Stimulated activated CD8-positive, alpha-beta memory T cell treated with anti-CD3 and anti-CD28 coated beads, Interleukin-12 subunit alpha, Interleukin-12 subunit beta, amount 100 ng/mL, for 1 hour (primary cell): ENCODE results near the gene NEURL2.
"Not testable (repeated sequence)": the region's sequence is repeated elsewhere in the genome, so short reads cannot be mapped to it uniquely, and the experiment has no call there.

Experiments
- DNase-seq: peaks from one replicate; pipeline ENCODE4 v3.0.0-alpha.2; 2020; ENCODE audit warnings: low read depth

The NEURL2 gene

DNA sequence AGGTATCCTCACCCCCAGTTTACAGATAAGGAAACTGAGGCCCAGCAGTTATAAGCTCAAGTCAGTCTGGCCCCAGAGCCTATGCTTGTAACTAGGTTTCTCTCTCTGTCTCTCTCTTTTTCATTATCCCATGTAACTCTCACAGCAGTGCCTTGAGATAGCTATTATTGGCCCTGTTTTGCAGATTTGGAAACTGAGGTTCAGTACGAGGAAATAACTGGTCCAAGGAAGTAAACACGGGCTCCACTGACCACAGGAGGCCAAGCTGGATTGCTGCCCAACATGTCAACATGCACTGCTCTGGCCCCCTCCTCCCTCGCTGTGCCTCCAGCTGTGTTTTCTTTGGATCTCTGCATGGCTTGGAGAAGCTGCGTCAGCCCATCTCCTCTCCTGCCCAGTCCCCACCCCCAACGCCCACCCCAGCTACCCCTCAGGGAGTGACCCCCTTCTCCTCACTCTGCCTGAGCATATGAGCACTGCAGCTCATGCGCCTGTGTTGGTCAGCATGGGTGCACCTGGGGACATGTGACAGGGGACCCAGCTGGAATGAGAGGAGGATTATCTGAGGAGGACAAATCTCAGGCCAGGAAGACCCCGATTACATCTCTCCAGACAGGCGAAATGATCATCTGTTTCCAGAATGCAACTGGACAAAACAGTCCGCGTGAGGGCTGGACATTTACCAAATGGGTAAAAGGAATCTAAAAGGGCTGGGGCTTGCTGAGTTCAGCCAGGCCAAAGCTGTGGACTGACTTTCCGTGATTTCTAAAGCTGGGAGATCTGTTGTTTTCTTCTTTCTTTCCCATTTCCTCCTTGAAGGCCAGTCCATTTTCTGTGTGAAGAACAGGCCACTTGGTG, 28.8 kb upstream of the NEURL2 start:
- DNase-seq = no peak

DNA sequence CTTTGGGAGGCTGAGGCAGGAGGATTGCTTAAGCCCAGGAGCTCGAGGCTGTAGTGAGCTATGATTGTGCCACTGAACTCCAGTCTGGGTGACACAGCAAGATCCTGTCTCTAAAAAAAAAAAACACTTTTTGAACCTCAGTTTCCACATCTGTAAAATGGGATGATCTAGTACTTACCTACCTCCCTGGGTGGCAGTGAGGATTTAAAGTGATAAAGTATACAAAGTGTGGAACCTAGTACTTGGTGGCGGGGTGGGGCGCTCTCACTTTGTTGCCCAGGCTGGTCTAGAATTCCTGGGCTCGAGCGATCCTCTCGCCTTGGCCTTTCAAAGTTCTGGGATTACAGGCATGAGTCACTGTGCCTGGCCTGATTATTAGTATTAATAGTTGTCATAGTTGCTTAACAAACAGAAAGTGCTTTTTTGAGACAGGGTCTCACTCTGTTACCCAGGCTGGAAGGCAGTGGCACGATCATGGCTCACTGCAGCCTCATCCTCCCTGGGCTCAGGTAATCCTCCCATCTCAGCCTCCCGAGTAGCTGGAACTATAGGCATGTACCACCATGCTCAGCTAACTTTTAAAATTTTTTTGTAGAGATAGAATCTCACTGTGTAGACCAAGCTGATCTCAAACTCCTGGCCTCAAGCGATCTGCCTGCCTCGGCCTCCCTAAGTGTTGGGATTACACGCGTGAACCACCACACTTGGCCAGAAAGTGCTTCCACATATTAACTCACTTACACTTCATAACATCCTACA, 27.9 kb upstream of the NEURL2 start:
- DNase-seq = no peak

DNA sequence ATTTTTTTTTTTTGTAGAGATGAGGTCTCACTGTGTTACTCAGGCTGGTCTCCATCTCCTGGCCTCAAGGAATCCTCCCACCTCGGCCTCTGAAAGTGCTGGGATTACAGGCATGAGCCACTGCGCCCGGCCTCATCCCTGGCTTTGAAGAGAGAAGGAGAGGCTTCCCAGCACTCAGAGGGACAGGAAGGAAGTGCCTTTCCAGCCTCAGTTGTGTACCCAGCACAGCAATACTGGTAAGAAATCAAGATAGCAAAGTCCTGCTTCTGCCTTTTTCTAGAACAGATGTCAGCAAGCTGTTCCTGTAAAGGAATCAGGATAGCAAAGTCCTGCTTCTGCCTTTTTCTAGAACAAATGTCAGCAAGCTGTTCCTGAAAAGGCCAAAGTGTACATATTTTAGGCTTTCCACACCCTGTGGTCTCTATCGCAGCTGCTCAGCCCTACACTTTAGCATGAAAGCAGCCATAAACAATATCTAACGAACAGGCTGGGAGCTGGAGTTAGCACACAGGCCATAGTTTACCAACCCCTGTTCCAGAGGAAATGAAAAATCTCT, 27.3 kb upstream of the NEURL2 start:
- no peak for DNase-seq

DNA sequence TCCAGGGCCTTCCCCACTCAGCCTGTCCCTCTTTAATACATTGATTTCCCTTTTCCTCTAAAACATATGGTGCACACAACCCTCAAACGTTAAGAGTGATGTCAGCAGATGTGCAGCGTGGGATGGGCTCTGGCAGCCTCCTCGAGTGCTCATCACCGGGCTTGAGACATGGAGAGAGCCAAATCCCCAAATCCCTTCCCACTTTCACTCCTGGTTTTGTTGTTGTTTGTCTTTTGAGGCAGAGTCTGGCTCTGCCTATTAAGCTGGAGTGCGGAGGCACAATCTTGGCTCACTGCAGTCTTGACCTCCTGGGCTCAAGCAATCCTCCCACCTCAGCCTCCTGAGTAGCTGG, 26.8 kb upstream of the NEURL2 start:
- no peak for DNase-seq

DNA sequence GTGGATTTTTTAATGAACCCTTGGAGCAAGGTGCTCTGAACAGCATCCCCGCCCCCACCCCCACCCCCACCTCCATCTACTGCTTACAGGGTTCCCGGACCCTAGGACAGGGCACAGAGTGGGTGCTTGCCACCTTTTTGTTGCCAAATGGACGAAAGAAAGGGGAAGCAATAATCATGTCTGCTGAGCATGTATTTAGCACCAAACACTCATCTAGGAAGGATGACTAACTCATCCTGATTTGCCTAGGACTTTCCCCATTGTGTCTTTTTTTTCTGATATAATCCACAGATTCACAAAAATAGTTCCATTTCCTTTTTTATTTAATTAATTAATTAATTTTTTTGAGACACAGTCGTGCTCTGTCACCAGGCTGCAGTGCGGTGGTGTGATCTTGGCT, 22.1 kb upstream of the NEURL2 start:
- no peak for DNase-seq

DNA sequence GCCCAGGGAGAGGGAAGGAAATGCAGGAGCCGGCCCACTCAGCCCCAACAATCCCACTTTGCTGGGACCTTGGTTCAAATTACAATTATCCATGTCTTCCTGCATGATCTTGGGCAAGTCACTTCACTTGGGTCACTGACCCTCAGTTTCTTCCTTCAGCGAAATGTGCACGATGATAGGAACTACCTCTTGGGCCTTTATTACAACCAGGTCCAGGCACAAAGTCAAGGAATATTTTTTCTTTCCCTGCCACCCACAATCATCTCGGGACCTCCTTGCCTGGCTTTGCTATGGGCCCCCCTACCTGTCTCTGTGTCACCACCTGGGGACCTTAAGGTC, 21.3 kb upstream of the NEURL2 start:
- no peak for DNase-seq

DNA sequence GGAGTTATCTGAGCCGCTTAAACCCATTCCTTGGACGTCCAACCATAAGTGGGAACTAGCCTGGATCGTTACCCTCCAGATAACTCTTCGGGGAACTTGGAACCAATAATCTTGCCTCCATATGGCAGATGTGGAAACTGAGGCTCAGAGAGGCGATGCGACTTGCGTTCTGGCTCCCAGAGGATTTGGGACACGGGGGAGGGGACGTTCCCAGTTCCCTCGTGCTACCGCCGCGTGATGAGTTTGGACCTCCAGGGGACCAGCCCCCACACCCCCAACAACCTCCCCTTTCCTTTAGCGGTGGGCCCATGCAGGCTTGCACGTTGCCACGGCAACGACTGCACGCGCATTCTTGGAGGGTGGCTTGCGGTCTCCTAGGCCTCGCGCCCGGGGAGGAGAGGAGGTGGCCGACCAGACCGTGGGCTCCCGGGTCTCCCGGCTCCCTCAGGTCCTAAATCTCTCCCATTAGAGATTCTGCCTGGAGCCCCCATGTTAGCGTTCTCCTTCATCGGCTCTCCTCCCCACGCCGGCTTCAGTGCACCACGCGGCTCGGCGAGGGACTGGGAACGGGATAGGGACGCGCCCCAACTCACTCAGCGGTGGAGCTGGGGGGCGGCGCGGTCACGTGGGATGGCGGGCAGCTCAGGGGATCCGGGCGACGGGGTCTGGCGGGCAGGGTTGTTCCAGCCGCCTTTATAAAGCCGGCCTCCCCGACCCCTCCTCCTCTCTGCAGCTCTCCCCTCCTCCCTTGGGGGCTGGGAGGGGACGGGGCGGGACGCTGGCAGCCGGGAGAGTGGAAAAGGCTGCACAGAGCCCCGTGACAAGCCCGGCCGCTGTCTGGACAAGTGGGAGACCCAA, 20.7 kb upstream of the NEURL2 start, which contains the start of gene PLTP:
TSS of gene PLTP (minus strand) at position 670 of the 858 bp plus-strand sequence. CDS start 703 bp downstream, outside the sequence.
- DNase-seq = no peak

DNA sequence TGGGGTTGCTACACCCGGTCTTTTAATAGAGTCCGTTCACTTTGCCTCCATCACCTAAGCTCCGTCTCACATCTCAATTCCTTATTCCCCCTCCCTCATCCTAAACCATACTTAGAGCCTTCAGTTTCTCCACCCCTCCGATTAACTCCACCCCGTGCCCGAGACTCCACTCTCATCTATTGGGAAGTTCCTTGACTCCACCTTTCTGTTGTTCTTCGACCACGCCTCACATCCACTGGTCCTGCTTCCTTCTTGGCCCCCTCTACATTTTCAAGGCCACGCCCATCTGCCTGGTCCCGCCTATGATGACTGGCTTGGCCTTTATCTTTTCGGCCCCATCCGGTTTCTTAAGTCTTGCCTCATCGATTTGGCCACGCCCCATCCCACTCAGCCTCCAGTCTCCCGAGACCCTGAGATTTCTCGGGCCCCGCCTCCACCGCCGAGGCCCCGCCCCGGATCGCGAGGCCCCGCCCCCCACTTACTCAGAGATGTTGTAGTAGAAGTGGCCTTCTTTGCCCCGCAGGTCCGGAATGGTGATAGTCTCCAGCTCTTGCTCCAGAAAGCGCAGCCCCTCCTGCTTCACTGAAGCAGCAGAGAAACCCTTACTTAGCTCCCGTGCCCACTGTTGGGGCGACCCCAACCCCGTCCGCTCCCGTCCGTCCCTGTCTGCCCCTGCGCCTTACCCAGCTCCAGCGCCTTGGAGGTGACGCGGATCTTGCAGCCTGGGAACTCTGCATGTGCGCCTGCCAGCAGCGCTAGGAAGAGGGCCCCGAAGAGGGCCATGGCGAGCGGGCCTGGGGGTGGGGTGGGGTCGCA, 19.9 kb upstream of the NEURL2 start:
- peak; percentile 79 for DNase-seq

DNA sequence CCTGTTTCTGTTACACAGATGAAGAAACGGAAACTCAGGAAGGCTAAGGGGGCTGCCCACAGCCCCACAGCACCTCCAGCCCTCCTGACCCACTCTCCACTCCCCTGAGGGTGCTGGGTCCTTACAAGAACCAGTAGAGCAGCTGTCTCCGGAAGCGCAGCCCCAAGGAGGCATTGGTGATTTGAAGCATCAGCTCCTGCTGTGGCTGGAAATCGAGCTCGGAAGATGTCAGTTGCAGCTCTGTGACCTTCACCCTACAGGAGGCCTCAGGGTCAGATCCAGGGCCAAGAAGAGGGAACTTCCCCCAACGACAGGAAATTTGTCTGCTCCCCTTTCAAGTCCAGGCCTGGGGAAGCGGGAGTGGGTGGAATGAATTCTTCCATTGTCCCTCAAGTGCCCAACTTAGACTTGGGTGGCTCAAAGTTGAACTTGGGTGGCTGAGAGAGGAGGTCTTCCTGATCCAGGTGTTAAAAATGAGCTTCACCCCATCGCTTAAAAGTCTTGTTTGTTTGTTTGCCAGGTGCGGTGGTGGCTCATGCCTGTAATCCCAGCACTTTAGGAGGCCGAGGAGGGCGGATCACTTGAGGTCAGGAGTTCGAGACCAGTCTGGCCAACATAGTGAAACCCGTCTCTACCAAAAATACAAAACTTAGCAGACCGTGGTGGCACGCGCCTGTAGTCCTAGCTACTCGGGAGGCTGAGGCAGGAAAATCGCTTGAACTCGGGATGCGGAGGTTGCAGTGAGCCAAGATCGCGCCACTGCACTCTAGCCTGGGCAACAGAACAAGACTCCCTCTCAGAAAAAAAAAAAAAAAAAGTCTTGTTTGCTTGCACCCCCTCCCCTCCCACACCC, 19.0 kb upstream of the NEURL2 start:
- DNase-seq = no peak

DNA sequence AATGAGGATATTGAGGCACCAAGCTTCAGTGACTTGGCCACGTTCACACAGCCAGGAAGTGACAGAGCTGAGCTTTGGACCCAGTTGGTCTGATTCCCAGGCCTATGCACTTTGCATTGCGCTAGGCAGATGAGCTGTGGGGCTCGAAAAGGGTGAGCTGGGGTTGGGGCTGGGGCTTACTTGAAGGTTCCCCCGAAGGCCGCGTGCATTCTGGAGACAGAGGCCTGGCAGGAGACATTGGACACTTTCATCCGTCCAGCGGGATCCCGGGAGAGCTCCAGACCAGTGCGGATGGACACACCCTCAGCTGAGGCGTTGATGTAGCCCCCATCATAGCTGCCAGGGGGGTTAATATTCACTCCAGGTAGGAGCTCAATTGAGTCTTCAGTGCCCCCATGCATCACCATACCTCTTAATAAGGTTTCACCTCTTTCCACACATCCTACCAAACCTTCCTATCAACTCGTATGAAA, 18.4 kb upstream of the NEURL2 start:
- no peak for DNase-seq

DNA sequence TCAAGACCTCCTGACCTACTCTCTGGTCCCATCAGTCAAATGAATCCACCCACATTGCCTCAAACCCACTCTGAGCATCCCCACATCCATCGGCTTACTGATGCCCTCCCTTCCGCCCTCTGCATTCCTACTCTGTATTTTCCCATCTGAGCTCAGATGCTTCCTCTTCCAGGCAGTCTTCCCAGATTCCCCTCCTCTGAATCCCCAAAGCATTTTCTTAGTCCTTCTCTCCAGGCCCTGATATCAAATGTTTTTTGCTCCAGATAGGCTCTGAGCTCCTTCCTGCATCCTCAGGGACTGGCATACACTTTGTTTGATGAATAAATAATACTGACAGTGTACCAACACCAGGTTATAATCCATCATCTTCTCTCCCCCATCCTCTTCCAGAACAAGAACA, 17.1 kb upstream of the NEURL2 start:
- DNase-seq = no peak

DNA sequence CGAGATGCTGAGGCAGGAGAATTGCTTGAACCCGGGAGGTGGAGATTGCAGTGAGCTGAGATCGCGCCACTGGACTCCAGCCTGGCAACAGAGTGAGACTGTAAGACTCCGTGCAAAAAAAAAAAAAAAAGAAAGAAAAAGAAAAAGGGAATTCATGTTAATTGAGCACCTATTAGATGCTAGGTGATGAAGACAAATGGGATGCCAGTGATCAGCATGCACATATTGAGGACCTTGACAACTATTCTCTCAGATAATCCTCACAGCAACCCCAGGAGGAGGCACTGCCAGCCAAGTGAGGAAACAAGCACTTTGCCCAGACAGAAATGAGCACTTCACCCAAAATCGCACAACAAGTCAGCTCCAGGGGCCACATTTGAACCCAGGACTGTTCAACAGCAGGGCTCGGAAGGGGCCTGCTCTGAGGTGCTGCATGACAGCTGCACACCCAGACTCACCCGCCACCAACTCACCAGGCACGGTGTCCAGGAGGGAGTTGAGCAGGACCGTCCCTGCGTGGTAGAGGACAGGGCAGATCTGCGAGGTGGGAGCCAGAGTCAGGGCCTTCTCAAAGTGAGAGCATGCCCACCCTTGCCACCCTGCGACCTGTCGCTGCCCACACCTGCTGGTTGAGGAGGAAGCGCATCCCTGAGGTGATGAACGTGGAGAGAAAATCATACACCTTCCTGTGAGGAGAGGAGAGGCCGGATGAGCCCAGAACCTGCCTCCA, 16.4 kb upstream of the NEURL2 start:
- no peak for DNase-seq

DNA sequence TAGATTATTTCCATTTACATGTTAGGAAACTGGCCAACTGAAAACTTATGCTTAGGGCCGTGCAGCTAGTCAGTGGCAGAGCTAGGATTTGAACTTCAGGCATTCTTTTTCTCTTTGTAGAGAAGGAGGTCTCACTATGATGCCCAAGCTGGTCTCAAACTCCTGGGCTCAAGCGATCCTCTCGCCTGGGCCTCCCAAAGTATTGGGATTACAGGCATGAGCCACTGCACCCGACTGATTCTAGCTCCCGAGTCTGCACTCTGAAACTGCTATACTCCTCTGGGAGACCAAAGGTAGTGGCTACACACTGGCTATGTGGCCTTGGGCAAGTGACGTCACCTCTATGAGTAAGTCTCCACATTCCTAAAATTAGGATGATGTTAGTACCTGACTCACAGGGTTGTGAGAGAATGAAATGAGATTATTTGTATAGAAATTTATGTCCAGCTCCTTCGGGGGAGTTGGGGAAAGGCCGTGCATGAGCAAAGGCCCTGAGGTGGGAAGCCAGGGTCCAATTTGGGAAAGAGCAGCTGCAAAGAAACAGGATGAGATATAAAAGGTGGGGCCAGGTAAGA, 14.6 kb upstream of the NEURL2 start:
- no peak for DNase-seq

DNA sequence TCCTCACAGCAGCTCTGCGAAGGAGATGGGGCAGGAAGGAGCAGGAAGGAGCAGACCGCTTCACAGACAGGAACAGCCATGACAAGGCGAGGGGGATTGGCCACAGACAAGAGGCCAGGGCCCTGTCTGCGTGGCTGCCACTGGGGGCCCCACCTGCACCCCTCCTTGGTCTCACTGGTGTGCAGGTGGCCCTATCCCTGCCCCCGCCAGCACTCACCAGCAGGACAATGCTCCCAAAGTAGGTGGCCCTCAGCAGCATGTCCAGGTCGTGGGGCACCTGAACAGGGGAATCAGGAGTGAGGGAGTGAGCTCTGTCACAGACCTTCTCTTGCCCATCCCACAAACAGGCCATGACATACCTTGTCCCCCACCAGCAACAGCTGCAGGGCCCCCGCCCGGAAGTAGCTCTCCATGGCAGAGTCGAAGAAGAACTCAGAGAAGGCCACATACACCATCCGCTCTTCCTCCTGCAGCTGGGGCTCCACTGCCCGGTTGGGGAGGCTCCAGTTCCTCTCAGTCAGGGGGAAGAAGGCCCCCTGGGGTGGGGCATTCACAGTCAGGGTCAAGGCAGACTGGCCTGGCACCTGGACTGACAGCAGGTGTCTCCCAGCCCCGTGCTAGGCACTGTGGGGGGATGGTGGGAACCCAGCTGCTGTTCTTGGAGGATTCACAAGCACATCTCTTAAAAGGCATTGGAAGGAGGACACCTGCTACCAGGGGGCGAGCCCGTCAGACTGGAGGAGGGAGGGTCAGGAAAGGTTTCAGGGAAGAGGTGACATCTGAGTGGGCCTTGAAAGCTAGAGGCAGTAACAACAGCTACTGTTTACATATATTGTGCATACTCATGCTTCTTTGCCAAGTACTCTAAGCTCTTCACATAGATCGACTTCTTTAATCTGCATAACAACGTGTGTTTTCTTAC, 13.8 kb upstream of the NEURL2 start:
- no peak for DNase-seq

DNA sequence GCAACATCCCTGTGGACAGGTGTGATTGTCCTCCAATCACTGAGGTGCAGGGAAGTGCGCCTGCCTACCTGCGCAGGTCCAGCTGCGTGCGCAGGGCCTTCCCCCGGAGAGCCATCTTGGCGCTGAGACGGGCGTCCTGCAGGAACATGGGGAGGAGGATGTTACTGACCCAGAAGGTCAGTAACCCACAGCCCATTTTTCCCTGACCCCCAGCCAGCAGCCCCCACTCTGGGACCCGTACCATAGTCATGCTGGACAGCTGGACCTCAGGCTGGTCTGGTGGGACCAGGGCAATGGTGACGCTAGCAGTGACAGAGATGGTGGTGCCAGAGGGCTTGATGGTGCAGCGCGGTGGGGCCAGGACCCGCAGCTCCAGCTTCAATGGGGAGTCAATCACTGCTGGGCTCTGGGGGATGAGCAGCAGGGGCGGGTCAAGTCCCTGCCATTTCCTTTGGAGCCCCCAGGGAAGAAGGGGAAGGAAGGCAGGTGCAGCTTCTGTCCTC, 11.2 kb upstream of the NEURL2 start:
- no peak for DNase-seq

DNA sequence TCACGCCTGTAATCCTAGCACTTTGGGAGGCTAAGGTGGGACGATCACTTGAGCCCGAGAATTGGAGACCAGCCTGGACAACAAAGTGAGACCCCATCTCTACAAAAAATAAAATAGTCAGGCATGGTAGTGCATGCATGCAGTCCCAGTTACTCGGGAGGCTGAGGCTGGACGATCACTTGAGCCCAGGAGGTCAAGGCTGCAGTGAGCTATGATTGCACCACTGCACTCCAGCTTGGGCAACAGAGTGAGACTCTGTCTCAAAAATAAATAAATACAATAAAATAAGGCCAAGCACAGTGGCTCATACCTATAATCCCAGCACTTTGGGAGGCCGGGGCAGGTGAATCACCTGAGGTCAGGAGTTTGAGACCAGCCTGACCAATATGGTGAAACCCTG, 10.3 kb upstream of the NEURL2 start:
- DNase-seq = not testable (repeated sequence)

DNA sequence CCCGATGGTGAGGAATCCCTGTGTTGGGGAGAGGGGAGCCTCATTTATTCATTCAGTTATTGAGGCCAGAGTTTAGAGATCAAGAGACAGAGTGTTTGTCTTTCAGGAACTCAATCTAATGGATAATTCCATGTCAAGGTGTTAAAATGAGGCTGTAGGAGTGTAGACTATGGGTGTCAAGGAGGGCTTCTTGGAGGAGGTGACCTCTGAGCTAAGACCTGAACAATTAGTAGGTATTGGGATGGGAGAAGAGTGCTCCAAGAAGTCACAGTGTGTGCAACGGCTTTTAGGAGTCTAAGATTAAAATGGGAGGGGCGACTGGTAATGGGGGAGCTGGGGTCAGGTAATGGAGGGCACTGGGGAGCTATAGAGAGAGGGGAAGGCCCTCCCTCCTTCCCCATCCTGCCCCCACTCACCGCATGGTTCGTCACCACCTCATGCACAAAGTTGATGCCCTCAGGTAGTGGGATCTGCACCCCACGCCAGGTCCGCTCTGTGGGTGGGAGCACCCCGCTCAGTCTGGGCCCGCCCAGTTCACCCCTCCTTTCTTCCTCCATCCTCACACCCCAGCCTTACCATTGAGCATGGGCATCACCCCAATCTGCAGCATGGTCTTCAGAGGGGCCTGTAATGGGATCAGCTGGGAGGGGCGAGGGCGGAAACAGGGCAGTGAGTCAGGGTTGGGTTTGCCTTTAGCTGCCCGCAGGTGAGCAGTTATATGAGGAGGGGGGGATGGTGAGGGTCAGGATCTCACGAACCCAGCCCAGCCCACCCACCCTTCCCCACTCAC, 8.2 kb upstream of the NEURL2 start:
- DNase-seq = no peak
